ENCODE data around the gene TMPRSS6. TPM values are rescaled to one million over a fixed set of nuclear protein-coding genes. Genes with fewer than 3 reads are reported as not detected.

The TMPRSS6 gene
- total and polyA plus RNA-seq, 2 of the 13 experiments (the other 11 are each of a cell fraction or from before 2014, with no cell fraction given): 4.2 to 4.8 TPM

GRCh38 chr22:37079158-37079557, 30.4 kb downstream of the TMPRSS6 start (continued):
- no peak for TF ChIP-seq ZNF232 (CRISPR knock-in tag; IDR thresholded peaks at IDR 0.05; ENCODE audit: borderline replicate concordance)
- TF ChIP-seq ARID5B (CRISPR knock-in tag; IDR thresholded peaks at IDR 0.05): no peak
- no peak for TF ChIP-seq RERE (CRISPR knock-in tag; IDR thresholded peaks at IDR 0.05; ENCODE audit: low read depth)
- no peak for TF ChIP-seq ELK4 (CRISPR knock-in tag; IDR thresholded peaks at IDR 0.05; ENCODE audit: borderline replicate concordance)
- TF ChIP-seq MTF1 (CRISPR knock-in tag; IDR thresholded peaks at IDR 0.05): no peak
